ENCODE results near the gene DHX16.
A peak's percentile ranks its signal among the peaks of the same experiment; 100 is the strongest.

The DHX16 gene

DNA sequence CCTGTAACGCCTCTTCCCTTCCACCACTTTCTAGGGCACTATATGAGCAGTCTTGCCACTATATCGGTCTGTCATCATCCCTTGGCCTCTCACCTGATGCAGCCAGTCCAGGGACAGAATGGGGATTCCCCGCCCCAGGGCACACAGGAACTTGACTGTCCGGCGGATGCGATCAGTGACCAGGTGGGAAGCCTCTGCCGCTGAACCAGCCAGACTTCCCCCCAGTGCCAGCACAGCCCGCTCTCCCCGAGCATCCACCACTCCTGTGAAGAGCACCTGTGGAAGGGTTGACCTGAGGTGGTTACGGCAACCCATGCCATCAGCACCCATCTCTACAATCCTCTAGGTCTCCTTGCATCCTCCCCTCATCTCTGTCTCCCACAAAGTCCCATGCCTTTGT is 30.2 kb upstream of the DHX16 start:
- peak in 2 of 10 donors; percentile 57 to 64 for DNase-seq
- intact Hi-C loops (cut with DNase I), result no loop called here

DNA sequence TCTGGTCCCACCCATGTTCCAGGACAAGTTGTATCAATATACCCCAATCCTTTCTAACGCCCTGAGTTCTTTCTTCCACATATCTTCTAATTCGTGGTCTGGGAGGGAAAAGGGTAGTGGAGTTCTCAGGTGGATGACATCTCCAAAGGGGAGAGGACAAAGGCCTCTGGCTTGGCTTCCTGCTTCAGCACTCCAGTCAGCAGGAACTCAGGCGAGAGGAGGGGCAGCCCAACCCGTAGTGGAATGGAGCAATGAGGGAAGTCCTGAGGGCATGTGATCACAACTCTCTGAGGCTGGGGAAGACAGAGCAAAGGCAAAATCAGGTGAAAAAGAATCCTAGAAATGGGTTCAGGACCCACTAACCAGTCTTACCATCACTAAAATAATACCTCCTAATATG is 27.5 kb upstream of the DHX16 start:
- intact Hi-C loops (cut with DNase I), result no loop called here

DNA sequence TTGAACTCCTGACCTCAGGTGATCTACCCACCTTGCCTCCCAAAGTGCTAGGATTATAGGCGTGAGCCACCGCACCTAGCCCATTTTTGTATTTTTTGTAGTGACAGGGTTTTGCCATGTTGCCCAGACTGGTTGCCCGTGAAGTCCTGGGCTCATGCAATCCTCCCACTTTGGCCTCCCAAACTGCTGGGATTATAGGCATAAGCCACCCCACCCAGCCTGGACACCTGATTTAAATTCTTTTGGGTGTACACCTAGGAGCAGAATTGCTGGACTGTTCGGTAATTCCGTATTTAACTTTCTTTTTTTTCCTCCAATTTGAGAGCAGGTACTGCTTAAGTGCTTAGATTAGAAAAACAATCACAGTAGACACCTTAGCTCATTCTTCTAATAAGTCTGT is 23.6 kb upstream of the DHX16 start:
- intact Hi-C loops (cut with DNase I), result no loop called here
- DNase-seq, result no peak

More for the DNA sequence above, 27.5 kb upstream of the DHX16 start:
- no peak for DNase-seq

- intact Hi-C loops (cut with DNase I), result no loop called here
- no peak for DNase-seq
Measured at GRCh38 chr6:30691208-30691847, 18.5 kb upstream of the DHX16 start.

DNA sequence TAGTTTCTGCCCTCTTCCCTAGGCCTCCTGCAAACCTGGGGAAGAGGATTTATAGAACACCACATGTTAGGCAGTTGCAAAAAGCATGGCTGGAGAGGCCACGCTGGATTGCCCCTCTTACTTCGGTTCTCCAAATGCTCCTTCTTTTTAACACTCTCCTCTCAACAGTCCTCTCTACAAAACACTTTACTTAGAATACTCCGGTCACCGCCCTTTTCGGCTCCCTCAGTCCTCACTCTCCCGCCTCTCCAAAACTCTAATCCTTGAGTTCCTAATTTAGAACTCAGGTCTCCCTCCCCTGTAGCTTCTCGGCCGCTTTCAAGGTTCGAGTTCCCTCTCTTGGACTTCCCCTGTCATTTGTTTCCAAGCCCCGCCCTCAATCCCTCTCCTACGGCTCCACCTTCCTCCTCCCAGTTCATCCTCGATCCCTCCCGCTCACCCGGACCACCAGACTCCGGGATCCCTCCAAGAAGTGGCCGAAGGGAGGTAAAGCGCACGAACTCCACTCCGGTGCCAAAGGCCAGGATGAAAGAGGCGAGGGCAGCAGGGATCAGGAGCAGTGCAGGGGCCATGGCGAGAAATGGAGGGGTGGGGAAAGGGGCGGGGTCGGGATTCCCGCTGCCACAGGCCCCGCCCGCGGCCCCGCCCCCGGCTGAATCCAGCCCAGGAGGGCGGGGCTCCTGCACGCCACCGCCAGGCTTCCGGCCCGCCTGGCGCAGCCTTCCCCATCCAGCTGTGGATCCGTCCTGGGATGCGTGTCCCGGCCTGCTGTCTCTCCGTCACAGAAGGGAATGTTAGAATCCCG is 17.8 kb upstream of the DHX16 start, which contains the start of gene NRM:
TSS of gene NRM (minus strand) at position 582 of the 805 bp plus-strand sequence. CDS start at position 572, 10 bp downstream.
- intact Hi-C loops (cut with DNase I), result no loop called here
- DNase-seq, result peak; percentile 61 to 97 (median 75)

GRCh38 chr6:30689985-30690384 is 17.2 kb upstream of the DHX16 start:
- intact Hi-C loops (cut with DNase I), result no loop called here
- peak in 1 of 10 donors; percentile 48 for DNase-seq

GRCh38 chr6:30689022-30689865 is 16.4 kb upstream of the DHX16 start:
- DNase-seq, result peak in 1 of 10 donors; percentile 43
- intact Hi-C loops (cut with DNase I), result no loop called here

- DNase-seq, result peak in 2 of 10 donors; percentile 53 to 62
- intact Hi-C loops (cut with DNase I), result no loop called here
Measured at GRCh38 chr6:30688569-30688968, 15.8 kb upstream of the DHX16 start.

DNA sequence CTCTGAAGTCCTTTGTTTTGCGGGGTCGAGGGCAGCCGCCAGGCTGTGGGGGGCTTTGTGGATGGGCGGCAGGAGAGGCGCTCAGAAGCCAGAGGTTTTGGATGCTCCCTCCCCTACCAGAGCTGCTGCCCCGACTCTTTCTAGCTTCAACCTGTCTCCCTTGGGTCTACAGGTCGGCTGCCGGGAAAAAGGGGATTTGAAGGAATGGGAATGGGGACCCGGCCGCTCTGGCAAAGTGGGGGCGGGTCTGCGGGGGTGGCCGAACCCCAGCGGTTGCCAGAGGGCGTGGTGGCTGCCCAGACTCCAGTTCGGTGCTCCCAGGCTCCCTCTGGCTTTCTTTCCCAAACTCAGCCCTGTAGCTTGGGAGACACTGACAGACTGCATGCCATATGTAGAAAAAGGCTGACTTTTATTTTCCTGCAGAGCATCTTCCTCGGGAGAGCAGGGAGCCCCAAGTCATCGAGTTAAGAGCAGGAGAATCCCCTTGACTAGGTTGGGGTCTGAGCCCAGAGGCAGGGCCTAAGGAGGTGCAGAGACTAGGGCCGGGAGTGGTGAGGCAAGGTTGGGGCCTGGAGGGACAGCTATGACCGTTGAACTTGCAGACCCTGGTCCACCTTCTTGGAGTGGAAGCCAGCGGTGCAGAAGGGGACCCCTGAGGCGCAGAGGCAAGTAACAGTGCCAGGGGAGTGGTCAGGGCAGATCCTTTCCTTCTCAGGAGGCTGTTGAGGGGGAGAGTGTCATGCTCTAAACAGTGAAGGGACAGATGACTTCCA is 15.0 kb upstream of the DHX16 start:
- intact Hi-C loops (cut with DNase I), result no loop called here
- peak in 4 of 10 donors; percentile 28 to 89 (median 63) for DNase-seq

DNA sequence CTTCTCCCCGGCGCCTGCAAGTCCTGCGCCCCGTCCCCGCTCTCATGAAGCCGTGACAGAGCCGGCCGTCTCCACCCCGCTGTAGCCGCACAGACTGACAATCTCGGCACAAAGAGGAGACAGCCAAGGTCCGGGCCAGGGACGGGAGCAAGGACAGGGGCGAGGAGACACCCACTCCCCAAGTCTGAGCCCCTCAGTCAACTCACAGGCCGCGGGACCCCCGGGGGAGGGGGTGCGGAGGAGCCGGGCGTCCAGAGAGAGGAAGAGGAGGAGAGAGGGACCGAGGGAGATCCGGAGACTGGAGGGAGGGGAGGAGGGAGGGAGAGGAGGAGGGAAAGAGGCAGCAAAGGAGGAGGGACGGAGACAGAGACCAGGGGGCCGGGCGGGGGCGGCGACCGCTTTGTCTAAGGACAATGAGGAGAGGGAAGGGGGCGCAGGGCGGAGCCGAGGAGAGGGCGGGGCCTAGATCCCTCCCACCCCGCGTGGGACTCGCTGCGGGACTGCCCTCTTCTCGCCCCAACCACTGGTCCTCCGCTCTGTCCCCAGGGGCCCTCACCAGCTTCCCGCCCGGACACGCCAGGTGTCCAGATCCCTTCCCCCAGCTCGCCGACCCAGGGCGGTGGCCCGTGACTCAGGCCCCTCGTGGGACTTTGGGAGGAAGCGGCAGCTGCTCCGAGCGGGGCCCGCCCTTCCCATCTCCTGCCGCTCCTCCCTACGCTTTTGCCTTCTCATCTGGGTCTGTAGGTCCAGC is 14.3 kb upstream of the DHX16 start:
- intact Hi-C loops (cut with DNase I), result no loop called here
- peak; percentile 47 to 96 (median 70) for DNase-seq

GRCh38 chr6:30686009-30686907 is 13.5 kb upstream of the DHX16 start, which contains the start of gene PPP1R18:
Gene PPP1R18, minus strand, starts transcription at chr6:30686645. Its CDS starts 627 bp downstream, at chr6:30686018.
- DNase-seq, result peak in 7 of 10 donors; percentile 32 to 92 (median 43)
- intact Hi-C loops (cut with DNase I), result no loop called here

DNA sequence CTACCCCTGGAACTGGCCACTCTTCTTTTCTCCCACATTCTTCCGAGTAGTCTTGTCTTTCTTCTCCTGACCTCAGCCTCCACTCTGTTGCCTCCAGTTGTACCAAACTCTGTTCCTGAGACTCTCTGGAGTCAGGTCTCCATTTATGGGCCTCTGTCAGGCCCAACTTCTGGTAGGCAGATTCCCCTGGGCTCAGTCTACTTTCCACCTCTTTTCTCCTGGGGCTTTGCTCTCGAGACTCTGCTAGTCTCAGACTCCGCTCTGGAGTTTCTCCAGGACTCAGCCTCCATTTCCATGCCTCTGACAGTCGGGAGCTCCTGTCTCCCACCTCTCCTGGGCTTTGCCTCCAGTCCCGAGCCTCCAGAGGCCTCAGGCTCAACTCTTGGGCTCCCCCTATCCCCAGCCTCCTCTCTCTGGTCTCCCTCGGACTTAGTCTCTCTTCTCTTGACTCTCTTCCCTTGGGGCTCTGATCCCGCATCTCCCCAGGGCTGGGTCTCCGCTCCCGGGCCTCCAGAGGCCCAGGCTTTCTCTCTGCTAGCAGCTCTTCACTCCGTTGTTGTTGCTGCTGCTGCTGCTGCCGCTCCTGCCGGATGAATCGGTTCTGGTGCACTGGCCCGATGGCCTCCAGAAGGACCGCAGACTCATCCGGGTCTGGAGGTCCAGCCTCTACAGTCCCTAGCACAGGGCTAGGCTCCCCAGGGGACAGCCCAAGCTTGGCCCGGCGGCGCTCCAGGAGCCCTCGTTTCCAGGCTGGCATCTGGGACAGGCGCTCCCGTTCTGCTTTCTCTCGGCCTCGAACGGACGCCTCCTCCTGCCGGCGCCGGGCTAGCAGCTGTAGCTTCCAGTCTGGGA is 12.6 kb upstream of the DHX16 start:
- intact Hi-C loops (cut with DNase I), result no loop called here
- DNase-seq, result peak in 1 of 10 donors; percentile 81

DNA sequence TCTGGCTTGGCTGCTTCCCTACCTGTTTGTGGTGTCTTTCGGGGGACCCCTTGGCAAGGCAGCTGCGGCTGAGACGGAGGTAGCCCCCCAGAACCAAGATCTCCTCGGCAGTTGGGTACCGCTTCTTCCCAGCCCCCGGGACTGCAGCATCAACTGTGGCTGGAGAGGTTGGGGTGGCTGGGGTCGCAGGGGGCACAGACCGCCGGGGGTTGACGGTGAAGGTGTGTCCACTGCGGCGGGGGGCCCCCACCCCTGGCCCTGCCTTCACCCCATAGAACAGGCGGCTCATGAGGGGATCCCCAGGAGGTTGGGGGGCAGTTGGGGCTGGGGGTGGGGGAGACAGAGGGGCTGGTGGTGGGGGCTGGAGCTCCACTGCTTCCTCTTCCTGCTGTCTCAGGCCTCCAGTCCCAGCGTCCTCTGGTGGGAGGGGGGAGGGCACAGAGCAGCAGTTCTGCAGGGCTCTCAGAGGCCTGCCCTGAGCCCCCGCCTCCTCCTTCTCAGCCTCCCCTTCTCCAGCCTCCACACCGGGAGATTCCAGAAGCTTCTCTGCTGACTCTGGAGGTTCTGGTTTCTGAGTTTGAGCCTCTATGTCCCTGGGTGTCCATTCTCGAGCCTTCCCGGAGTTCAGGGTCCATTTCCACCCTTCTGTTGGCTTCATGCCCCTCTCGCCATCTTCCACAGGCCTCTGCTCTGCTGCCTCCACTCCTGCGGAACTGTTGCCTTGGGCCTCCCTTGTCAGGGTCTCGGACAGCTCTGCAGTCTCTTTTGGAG is 11.8 kb upstream of the DHX16 start:
- intact Hi-C loops (cut with DNase I), result loop anchor here (5.0 kb wide), 1 partner anchor 342 kb away; no protein-coding TSS in a partner anchor

DNA sequence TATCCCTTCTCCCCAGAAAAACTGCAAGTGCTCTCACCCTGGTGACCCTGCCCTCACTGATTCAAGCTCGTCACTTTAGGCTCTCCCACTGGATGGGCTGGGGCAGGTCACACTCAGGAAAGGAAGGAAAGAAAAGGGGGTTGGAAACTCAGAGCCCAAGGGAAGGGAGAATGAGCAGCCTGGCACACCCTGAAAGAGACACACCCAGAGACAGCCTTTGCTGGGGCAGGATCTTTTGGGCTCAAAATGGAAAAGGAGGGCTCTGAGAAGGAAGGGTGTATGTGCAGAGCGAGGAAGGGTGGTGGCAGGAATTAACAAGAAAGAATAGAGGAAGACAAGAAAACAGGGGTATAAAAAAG is 11.2 kb upstream of the DHX16 start:
- intact Hi-C loops (cut with DNase I), result loop anchor here (5.0 kb wide), 1 partner anchor 342 kb away; no protein-coding TSS in a partner anchor
- no peak for DNase-seq

More for the DNA sequence above, 11.8 kb upstream of the DHX16 start:
- DNase-seq, result peak in 1 of 10 donors; percentile 75

DNA sequence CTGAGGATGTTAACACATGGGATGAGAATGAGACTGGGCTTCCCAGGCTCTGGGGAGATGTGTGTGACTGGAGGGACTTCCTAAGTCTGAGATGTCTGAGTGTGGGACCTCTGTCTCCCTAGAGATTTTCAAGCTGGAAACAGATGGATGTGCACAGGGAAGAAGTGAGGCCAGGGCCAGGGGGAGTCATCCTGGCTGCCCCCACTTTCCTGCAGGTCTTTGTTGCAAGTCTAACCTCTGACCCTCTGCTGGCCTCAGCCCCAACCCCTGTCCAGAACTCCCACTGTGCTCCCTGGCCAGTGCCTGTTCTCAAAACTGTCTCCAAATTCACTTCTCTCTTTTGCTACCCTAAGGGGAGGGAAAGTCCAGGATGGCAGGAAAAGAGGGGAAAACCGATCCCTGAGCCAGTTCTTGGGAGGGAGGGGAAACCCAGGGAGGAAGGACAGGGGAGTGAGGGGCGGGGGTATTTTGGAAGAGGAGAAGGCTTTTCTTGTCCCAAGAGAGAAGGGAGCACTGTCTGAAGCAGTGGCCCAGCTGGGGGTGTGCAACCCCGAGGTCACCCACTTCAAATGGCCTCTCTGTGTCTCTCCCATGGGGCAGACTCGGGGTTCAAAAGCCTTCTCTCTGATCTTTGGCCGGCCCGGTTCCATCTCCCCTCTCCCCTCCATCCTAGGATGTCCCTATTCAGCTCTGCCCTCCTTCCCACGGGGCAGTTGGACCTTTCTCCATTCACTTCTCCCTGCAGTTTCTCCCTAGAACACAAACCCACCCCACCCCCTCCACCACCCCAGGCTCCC is 10.6 kb upstream of the DHX16 start:
- peak in 1 of 10 donors; percentile 75 for DNase-seq

More for the DNA sequence above, 10.6 kb upstream of the DHX16 start:
- intact Hi-C loops (cut with DNase I), result loop anchor here (5.0 kb wide), 1 partner anchor 341 kb away; no protein-coding TSS in a partner anchor
